GM12878 (cell line): ENCODE measurements around the gene TNK2. TPM values are rescaled to one million over a fixed set of nuclear protein-coding genes. Genes with fewer than 3 reads are reported as not detected.

ENCODE experiments used
- CHD1 ChIP-seq: IDR thresholded peaks from 2 replicates; pipeline ENCODE4 v1.6.1; 2012; ENCODE audit warnings: low read depth, low read length, improper control_type of control experiment
- E2F8 ChIP-seq: fragments of 450-650 bp; IDR thresholded peaks from 2 replicates; pipeline ENCODE4 v1.6.1; 2018; ENCODE audit warnings: mild to moderate bottlenecking, low read depth, moderate library complexity; ENCODE audit not compliant: partially characterized antibody
- IRF4 ChIP-seq: IDR thresholded peaks from 2 replicates; pipeline ENCODE4 v1.6.1; 2011; ENCODE audit warnings: low read depth, low read length
- KAT2A ChIP-seq: conservative IDR thresholded peaks from 2 replicates; pipeline ENCODE4 v1.6.1; 2011; ENCODE audit warnings: low read depth, low read length; ENCODE audit not compliant: control insufficient read depth
- MTA3 ChIP-seq: IDR thresholded peaks from 2 replicates; pipeline ENCODE4 v1.6.1; 2012; ENCODE audit warnings: low read length, inconsistent platforms, borderline replicate concordance
- MYB ChIP-seq: fragments of 150-350 bp; IDR thresholded peaks from 2 replicates; pipeline ENCODE4 v1.6.1; 2014; ENCODE audit warnings: mild to moderate bottlenecking, low read depth, low read length, borderline replicate concordance
- PBX3 ChIP-seq: IDR thresholded peaks from 2 replicates; pipeline ENCODE4 v1.6.1; 2011; ENCODE audit warnings: mild to moderate bottlenecking, low read depth, low read length, moderate library complexity; ENCODE audit not compliant: insufficient replicate concordance
- POLR2AphosphoS2 ChIP-seq: IDR thresholded peaks from 2 replicates; pipeline ENCODE4 v1.6.1; 2011; ENCODE audit warnings: low read depth, mild to moderate bottlenecking, low read length, improper control_type of control experiment, moderate library complexity
- RUNX3 ChIP-seq: IDR thresholded peaks from 2 replicates; pipeline ENCODE4 v1.6.1; 2012; ENCODE audit warnings: low read length, inconsistent platforms
- SMAD5 ChIP-seq: IDR thresholded peaks from 2 replicates; pipeline ENCODE4 v1.6.1; 2016; ENCODE audit warnings: antibody characterized with exemption, low read depth
- SREBF1 ChIP-seq: IDR thresholded peaks from 2 replicates; pipeline ENCODE4 v1.6.1; 2012; ENCODE audit warnings: mild to moderate bottlenecking, low read length
- STAT3 ChIP-seq: IDR thresholded peaks from 2 replicates; pipeline ENCODE4 v1.6.1; 2011; ENCODE audit warnings: low read depth, low read length, improper control_type of control experiment
- ZNF24 ChIP-seq: fragments of 450-650 bp; IDR thresholded peaks from 2 replicates; pipeline ENCODE4 v1.6.1; 2017; ENCODE audit warnings: antibody characterized with exemption, mild to moderate bottlenecking
- polyA plus RNA-seq, 11 experiments: library from polyadenylated mRNA; depleted of rRNA in 4 of 11; unstranded in 6 of 11; stranded (reverse) in 5 of 11; fragments of >200 nt; fragmentation: Nextera tagmentation in 4 of 11; fragmentation: Illumina TruSeq in 1 of 11; extraction: Ambion mirVana in 4 of 11; extraction: Trizol in 1 of 11; gene quantifications; 1 replicate in 1 of 11; 2 replicates in 10 of 11; pipeline versions ENCODE4 v1.2.1 to v1.2.3, GENCODE V29; 2011 to 2016; ENCODE audit warnings: inconsistent platforms in 2 of 11, missing spikeins in 2 of 11, low read depth in 1 of 11
- total RNA-seq, 4 experiments: library from RNA; depleted of rRNA in 3 of 4; stranded (reverse); fragments of >200 nt in 3 of 4; fragmentation: Illumina TruSeq in 1 of 4; extraction: Trizol in 1 of 4; gene quantifications; 2 replicates each; pipeline versions ENCODE4 v1.2.1 to v1.2.3, GENCODE V29; 2013 to 2021
- TF ChIP-seq, protein P1 (sequence below): fragments of 450-650 bp; formaldehyde crosslinking; IDR thresholded peaks from 2 replicates; pipeline ENCODE4 v1.5.0; 2022; ENCODE audit warnings: mild to moderate bottlenecking, missing genetic modification characterization
- TF ChIP-seq, protein P2 (sequence below): fragments of 450-650 bp; formaldehyde crosslinking; IDR thresholded peaks from 2 replicates; pipeline ENCODE4 v1.4.0; 2022; ENCODE audit warnings: mild to moderate bottlenecking, moderate library complexity
- TF ChIP-seq, protein P3 (sequence below): fragments of 450-650 bp; IDR thresholded peaks from 2 replicates; pipeline ENCODE4 v1.6.1; 2017; ENCODE audit warnings: mild to moderate bottlenecking, low read depth, inconsistent platforms; ENCODE audit not compliant: poor library complexity, severe bottlenecking

Gene TNK2
- total and polyA plus RNA-seq, 10 of the 15 experiments (the other 5 are each of a cell fraction or from before 2014, with no cell fraction given) = 0.13 to 47.8 (median 10.8) TPM

GRCh38 chr3:195900436-195901355 is 7.7 kb downstream of the TNK2 start (continued):
- TF ChIP-seq, protein P1, sequence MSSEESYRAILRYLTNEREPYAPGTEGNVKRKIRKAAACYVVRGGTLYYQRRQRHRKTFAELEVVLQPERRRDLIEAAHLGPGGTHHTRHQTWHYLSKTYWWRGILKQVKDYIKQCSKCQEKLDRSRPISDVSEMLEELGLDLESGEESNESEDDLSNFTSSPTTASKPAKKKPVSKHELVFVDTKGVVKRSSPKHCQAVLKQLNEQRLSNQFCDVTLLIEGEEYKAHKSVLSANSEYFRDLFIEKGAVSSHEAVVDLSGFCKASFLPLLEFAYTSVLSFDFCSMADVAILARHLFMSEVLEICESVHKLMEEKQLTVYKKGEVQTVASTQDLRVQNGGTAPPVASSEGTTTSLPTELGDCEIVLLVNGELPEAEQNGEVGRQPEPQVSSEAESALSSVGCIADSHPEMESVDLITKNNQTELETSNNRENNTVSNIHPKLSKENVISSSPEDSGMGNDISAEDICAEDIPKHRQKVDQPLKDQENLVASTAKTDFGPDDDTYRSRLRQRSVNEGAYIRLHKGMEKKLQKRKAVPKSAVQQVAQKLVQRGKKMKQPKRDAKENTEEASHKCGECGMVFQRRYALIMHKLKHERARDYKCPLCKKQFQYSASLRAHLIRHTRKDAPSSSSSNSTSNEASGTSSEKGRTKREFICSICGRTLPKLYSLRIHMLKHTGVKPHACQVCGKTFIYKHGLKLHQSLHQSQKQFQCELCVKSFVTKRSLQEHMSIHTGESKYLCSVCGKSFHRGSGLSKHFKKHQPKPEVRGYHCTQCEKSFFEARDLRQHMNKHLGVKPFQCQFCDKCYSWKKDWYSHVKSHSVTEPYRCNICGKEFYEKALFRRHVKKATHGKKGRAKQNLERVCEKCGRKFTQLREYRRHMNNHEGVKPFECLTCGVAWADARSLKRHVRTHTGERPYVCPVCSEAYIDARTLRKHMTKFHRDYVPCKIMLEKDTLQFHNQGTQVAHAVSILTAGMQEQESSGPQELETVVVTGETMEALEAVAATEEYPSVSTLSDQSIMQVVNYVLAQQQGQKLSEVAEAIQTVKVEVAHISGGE (CRISPR knock-in tag) = no peak
- TF ChIP-seq KAT2A (no peak), IRF4 (no peak), CHD1 (no peak), ZNF24 (no peak), RUNX3 (peak; percentile 64), MTA3 (no peak), E2F8 (no peak), POLR2AphosphoS2 (no peak), SMAD5 (no peak), PBX3 (no peak), SREBF1 (no peak), MYB (no peak), STAT3 (no peak)
- TF ChIP-seq, protein P2, sequence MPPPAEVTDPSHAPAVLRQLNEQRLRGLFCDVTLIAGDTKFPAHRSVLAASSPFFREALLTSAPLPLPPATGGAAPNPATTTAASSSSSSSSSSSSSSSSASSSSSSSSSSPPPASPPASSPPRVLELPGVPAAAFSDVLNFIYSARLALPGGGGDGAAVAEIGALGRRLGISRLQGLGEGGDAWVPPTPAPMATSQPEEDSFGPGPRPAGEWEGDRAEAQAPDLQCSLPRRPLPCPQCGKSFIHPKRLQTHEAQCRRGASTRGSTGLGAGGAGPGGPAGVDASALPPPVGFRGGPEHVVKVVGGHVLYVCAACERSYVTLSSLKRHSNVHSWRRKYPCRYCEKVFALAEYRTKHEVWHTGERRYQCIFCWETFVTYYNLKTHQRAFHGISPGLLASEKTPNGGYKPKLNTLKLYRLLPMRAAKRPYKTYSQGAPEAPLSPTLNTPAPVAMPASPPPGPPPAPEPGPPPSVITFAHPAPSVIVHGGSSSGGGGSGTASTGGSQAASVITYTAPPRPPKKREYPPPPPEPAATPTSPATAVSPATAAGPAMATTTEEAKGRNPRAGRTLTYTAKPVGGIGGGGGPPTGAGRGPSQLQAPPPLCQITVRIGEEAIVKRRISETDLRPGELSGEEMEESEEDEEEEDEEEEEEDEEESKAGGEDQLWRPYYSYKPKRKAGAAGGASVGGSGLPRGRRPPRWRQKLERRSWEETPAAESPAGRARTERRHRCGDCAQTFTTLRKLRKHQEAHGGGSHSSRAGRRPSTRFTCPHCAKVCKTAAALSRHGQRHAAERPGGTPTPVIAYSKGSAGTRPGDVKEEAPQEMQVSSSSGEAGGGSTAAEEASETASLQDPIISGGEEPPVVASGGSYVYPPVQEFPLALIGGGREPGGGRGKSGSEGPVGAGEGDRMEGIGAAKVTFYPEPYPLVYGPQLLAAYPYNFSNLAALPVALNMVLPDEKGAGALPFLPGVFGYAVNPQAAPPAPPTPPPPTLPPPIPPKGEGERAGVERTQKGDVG (CRISPR knock-in tag) = no peak
- TF ChIP-seq, protein P3, sequence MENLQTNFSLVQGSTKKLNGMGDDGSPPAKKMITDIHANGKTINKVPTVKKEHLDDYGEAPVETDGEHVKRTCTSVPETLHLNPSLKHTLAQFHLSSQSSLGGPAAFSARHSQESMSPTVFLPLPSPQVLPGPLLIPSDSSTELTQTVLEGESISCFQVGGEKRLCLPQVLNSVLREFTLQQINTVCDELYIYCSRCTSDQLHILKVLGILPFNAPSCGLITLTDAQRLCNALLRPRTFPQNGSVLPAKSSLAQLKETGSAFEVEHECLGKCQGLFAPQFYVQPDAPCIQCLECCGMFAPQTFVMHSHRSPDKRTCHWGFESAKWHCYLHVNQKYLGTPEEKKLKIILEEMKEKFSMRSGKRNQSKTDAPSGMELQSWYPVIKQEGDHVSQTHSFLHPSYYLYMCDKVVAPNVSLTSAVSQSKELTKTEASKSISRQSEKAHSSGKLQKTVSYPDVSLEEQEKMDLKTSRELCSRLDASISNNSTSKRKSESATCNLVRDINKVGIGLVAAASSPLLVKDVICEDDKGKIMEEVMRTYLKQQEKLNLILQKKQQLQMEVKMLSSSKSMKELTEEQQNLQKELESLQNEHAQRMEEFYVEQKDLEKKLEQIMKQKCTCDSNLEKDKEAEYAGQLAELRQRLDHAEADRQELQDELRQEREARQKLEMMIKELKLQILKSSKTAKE = no peak
